Endodermal cell (in vitro differentiated cells): ENCODE results near the gene GOLT1A. TPM values are rescaled to one million over a fixed set of nuclear protein-coding genes. Genes with fewer than 3 reads are reported as not detected.

ENCODE experiments used
- DNase-seq: peaks from one replicate; pipeline ENCODE4 v3.0.0-alpha.2; 2017
- H3K27ac ChIP-seq: 2 replicates; pipeline ENCODE4 v1.5.1; 2013; ENCODE audit warnings: mild to moderate bottlenecking, low read depth, low read length, moderate library complexity
- H3K27me3 ChIP-seq: 2 replicates; pipeline ENCODE4 v1.6.1; 2013; ENCODE audit warnings: mild to moderate bottlenecking, low read length, moderate library complexity; ENCODE audit not compliant: insufficient read depth, control insufficient read depth, poor library complexity, severe bottlenecking
- H3K36me3 ChIP-seq: 2 replicates; pipeline ENCODE4 v1.7.0; 2013; ENCODE audit warnings: mild to moderate bottlenecking, low read length, moderate library complexity; ENCODE audit not compliant: control insufficient read depth, insufficient read depth
- H3K4me1 ChIP-seq: one replicate; pipeline ENCODE4 v1.7.0; 2013; ENCODE audit warnings: low read length; ENCODE audit not compliant: control insufficient read depth, insufficient read depth
- H3K4me3 ChIP-seq: 2 replicates; pipeline ENCODE4 v1.5.1; 2013; ENCODE audit warnings: mild to moderate bottlenecking, low read length, moderate library complexity
- H3K9ac ChIP-seq: 2 replicates; pipeline ENCODE4 v1.6.1; 2013; ENCODE audit warnings: mild to moderate bottlenecking, low read length, moderate library complexity; ENCODE audit not compliant: poor library complexity, severe bottlenecking; ENCODE audit errors: extremely low read depth
- H3K9me3 ChIP-seq: 2 replicates; pipeline ENCODE4 v1.6.1; 2013; ENCODE audit warnings: mild to moderate bottlenecking, low read length, moderate library complexity; ENCODE audit not compliant: control insufficient read depth
- H3K27ac Mint-ChIP-seq: 2 replicates; pipeline ENCODE4 v1.8.0; 2020; ENCODE audit warnings: mixed read lengths
- H3K27me3 Mint-ChIP-seq: 2 replicates; pipeline ENCODE4 v1.8.0; 2021; ENCODE audit warnings: mild to moderate bottlenecking, mixed read lengths; ENCODE audit not compliant: insufficient read depth
- H3K36me3 Mint-ChIP-seq: 2 replicates; pipeline ENCODE4 v1.8.0; 2020; ENCODE audit warnings: low read depth, mixed read lengths
- H3K4me1 Mint-ChIP-seq: 2 replicates; pipeline ENCODE4 v1.8.0; 2020; ENCODE audit warnings: mixed read lengths
- H3K4me3 Mint-ChIP-seq: 2 replicates; pipeline ENCODE4 v1.8.0; 2020; ENCODE audit warnings: mild to moderate bottlenecking, moderate library complexity, mixed read lengths
- H3K9me3 Mint-ChIP-seq: 2 replicates; pipeline ENCODE4 v1.8.0; 2020; ENCODE audit warnings: mild to moderate bottlenecking, mixed read lengths
- CTCF ChIP-seq: fragments of 200-600 bp; sonication (generic); conservative IDR thresholded peaks from 2 replicates; pipeline ENCODE4 v1.5.0; 2021; ENCODE audit warnings: antibody characterized with exemption, mild to moderate bottlenecking
- WGBS, 2 experiments: methylation state at CpG; one replicate each; pipeline versions ENCODE4 v1.1.5 to v1.1.7; 2013; ENCODE audit warnings: missing lambda C conversion rate in 2 of 2, mixed read lengths in 1 of 2; ENCODE audit not compliant: insufficient coverage in 1 of 2, insufficient read length in 1 of 2; 5-methylcytosine and 5-hydroxymethylcytosine counted together
- total RNA-seq, 2 donors: library from RNA; stranded (reverse); fragmentation: NEBNext Ultra II Directional in 1 of 2; extraction: Animal tissue kit (Norgen Biotek cat#: 25700) in 1 of 2; gene quantifications; 2 replicates in 1 of 2; 3 replicates in 1 of 2; pipeline ENCODE4 v1.2.1, GENCODE V29; 2021

GOLT1A gene
- total RNA-seq, 2 donors from 2014 or later: 1.8 to 6.2 TPM

GRCh38 chr1:204251926-204252689 lies 38.3 kb upstream of the GOLT1A start:
- H3K27ac Mint-ChIP-seq: no peak overlapping the region
- peaks cover 4% of the 10 kb centered on the region for H3K4me1 ChIP-seq
- H3K4me3 ChIP-seq: no peak overlapping the region
- H3K9me3 ChIP-seq: no peaks in the 10 kb centered on the region
- no peaks in the 10 kb centered on the region for H3K27me3 Mint-ChIP-seq
- H3K27ac ChIP-seq: no peak overlapping the region
- peaks cover 19% of the 10 kb centered on the region for H3K4me1 Mint-ChIP-seq
- H3K9me3 Mint-ChIP-seq: no peaks in the 10 kb centered on the region
- WGBS, 2 experiments: 86 to 100% methylated on average over 3 to 6 of the region's 6 CpGs
- peaks cover 6% of the 10 kb centered on the region for H3K36me3 ChIP-seq
- no peak overlapping the region for H3K9ac ChIP-seq
- DNase-seq: no peak
- no peak overlapping the region for H3K4me3 Mint-ChIP-seq
- H3K27me3 ChIP-seq: no peaks in the 10 kb centered on the region
- no peak for TF ChIP-seq CTCF
- H3K36me3 Mint-ChIP-seq: peaks cover 54% of the 10 kb centered on the region

DNA sequence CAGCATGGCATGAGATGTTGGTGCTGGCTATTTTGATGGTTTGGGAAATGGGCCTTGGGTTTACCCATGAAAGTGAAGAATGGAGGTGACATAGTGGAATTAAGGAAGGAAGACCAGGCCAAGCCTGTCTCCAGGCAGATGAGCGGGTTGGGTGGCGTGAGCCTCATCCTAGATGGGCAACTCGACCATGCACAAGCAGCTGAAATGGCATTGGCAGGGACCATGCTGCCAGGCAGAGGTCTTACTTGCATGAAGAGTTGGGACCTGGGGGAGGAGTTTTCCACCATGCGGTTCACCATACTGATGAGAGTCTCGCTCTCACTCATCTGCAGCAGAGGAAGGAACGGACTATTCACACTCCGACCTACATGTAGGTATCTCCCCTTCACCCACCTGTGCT lies 37.5 kb upstream of the GOLT1A start:
- TF ChIP-seq CTCF: no peak
- 94 to 96% methylated on average over 6 to 7 of the region's 7 CpGs for WGBS, 2 experiments

DNA sequence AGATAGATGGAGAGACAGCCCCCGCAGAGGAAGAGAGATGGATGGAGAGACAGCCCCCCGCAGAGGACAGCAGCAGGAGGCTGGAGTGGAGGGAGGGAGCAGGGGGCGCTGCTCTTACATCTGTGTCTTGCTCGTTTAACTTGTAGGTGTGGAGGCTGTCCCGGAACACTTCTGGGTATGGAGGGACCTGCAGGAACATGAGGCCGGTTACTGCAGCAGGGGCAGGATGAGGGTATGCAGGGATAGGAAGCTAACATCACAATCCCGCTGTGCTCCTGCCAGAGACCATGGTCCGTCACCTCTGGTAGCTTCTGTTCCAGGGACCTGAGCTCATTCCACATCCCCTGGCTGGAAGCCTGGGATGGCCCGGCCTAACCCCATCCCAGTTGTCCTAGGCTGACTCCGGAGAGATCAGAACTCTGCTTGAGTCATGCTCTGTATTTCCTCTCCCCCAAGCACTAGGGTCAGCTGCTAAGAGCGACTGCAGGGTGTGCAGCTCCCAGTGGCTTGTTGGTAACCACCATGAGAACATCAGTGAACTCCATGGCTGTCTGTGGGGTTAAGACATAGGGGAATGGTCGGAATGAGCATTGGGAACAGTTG lies 36.7 kb upstream of the GOLT1A start:
- no peak for TF ChIP-seq CTCF
- no peaks in the 10 kb centered on the region for H3K27me3 ChIP-seq
- Mint-ChIP-seq H3K27me3 (no peaks in the 10 kb centered on the region), H3K36me3 (peaks cover 56% of the 10 kb centered on the region), H3K4me1 (peaks cover 7% of the 10 kb centered on the region), H3K4me3 (no peak overlapping the region), H3K27ac (no peak overlapping the region), H3K9me3 (no peaks in the 10 kb centered on the region)
- no peak overlapping the region for H3K4me3 ChIP-seq
- H3K4me1 ChIP-seq: peaks cover 4% of the 10 kb centered on the region
- H3K27ac ChIP-seq: no peak overlapping the region
- DNase-seq: no peak
- H3K9me3 ChIP-seq: no peaks in the 10 kb centered on the region
- WGBS, 2 experiments: 78 to 83% methylated on average over 10 to 12 of the region's 12 CpGs
- peaks cover 3% of the 10 kb centered on the region for H3K36me3 ChIP-seq
- no peak overlapping the region for H3K9ac ChIP-seq

More for the DNA sequence above, 37.5 kb upstream of the GOLT1A start:
- no peaks in the 10 kb centered on the region for H3K27me3 Mint-ChIP-seq
- Histone ChIP-seq H3K9ac (no peak overlapping the region), H3K4me1 (peaks cover 4% of the 10 kb centered on the region), H3K27ac (no peak overlapping the region), H3K27me3 (no peaks in the 10 kb centered on the region), H3K36me3 (peaks cover 3% of the 10 kb centered on the region), H3K4me3 (no peak overlapping the region), H3K9me3 (no peaks in the 10 kb centered on the region)
- H3K36me3 Mint-ChIP-seq: peaks cover 54% of the 10 kb centered on the region
- no peak overlapping the region for H3K27ac Mint-ChIP-seq
- DNase-seq: no peak
- no peak overlapping the region for H3K4me3 Mint-ChIP-seq
- no peaks in the 10 kb centered on the region for H3K9me3 Mint-ChIP-seq
- H3K4me1 Mint-ChIP-seq: peaks cover 15% of the 10 kb centered on the region
